H9 (cell line): ENCODE measurements around the gene CDK8. TPM values are rescaled to one million over a fixed set of nuclear protein-coding genes. Genes with fewer than 3 reads are reported as not detected.

Source experiments
- DNase-seq: peaks from one replicate; pipeline ENCODE4 v3.0.0-alpha.2; 2017
- H2AFZ ChIP-seq: one replicate; pipeline ENCODE4 v1.6.1; 2013; ENCODE audit warnings: mild to moderate bottlenecking, low read length, control low read depth, moderate library complexity
- H2AK5ac ChIP-seq: 2 replicates; pipeline ENCODE4 v1.6.1; 2013; ENCODE audit warnings: low read length, control low read depth, mixed read lengths; ENCODE audit not compliant: insufficient read length
- H2BK120ac ChIP-seq: one replicate; pipeline ENCODE4 v1.6.1; 2013; ENCODE audit warnings: low read depth, mild to moderate bottlenecking, low read length, control low read depth, inconsistent platforms; ENCODE audit not compliant: poor library complexity, severe bottlenecking
- H2BK12ac ChIP-seq: 2 replicates; pipeline ENCODE4 v1.6.1; 2013; ENCODE audit warnings: low read length, control low read depth, mixed read lengths, low read depth; ENCODE audit not compliant: insufficient read length
- H2BK15ac ChIP-seq: 2 replicates; pipeline ENCODE4 v1.6.1; 2013; ENCODE audit warnings: low read depth, low read length, control low read depth
- H2BK20ac ChIP-seq: one replicate; pipeline ENCODE4 v1.6.1; 2013; ENCODE audit warnings: low read depth, mild to moderate bottlenecking, low read length, control low read depth, inconsistent platforms; ENCODE audit not compliant: poor library complexity, severe bottlenecking
- H2BK5ac ChIP-seq: 2 replicates; pipeline ENCODE4 v1.6.1; 2013; ENCODE audit warnings: low read length, control low read depth, mixed read lengths; ENCODE audit not compliant: insufficient read length
- H3K14ac ChIP-seq: 2 replicates; pipeline ENCODE4 v1.6.1; 2013; ENCODE audit warnings: low read length, control low read depth; ENCODE audit not compliant: insufficient read depth
- H3K18ac ChIP-seq: 2 replicates; pipeline ENCODE4 v1.6.1; 2013; ENCODE audit warnings: low read depth, mild to moderate bottlenecking, mixed read lengths, low read length, control low read depth; ENCODE audit not compliant: insufficient read length
- H3K23ac ChIP-seq: 2 replicates; pipeline ENCODE4 v1.6.1; 2013; ENCODE audit warnings: low read length, control low read depth, mixed read lengths, low read depth; ENCODE audit not compliant: insufficient read length
- H3K23me2 ChIP-seq: 2 replicates; pipeline ENCODE4 v1.6.1; 2013; ENCODE audit warnings: low read depth, mild to moderate bottlenecking, mixed read lengths, low read length, control low read depth; ENCODE audit not compliant: insufficient read length, poor library complexity, severe bottlenecking
- H3K27ac ChIP-seq: 2 replicates; pipeline ENCODE4 v1.5.1; 2013; ENCODE audit warnings: low read length, control low read depth, mixed read lengths, low read depth; ENCODE audit not compliant: insufficient read length
- H3K27me3 ChIP-seq: 2 replicates; pipeline ENCODE4 v1.6.1; 2013; ENCODE audit warnings: low read length, control low read depth, inconsistent platforms; ENCODE audit not compliant: insufficient read depth
- H3K4ac ChIP-seq: 2 replicates; pipeline ENCODE4 v1.6.1; 2013; ENCODE audit warnings: low read depth, mild to moderate bottlenecking, control low read depth, inconsistent platforms, low read length, moderate library complexity
- H3K4me1 ChIP-seq: 2 replicates; pipeline ENCODE4 v1.6.1; 2013; ENCODE audit warnings: low read length, control low read depth, inconsistent platforms; ENCODE audit not compliant: insufficient read depth
- H3K4me2 ChIP-seq: 2 replicates; pipeline ENCODE4 v1.6.1; 2013; ENCODE audit warnings: low read length, control low read depth, mixed read lengths; ENCODE audit not compliant: insufficient read length, insufficient read depth
- H3K56ac ChIP-seq: 2 replicates; pipeline ENCODE4 v1.6.1; 2013; ENCODE audit warnings: low read depth, mild to moderate bottlenecking, mixed read lengths, low read length, control low read depth; ENCODE audit not compliant: insufficient read length
- H3K79me1 ChIP-seq: 2 replicates; pipeline ENCODE4 v1.6.1; 2013; ENCODE audit warnings: low read depth, mild to moderate bottlenecking, moderate library complexity, low read length, control low read depth, inconsistent platforms; ENCODE audit not compliant: insufficient read depth, poor library complexity, severe bottlenecking
- H3K79me2 ChIP-seq: 2 replicates; pipeline ENCODE4 v1.6.1; 2013; ENCODE audit warnings: low read length, control low read depth, inconsistent platforms; ENCODE audit not compliant: insufficient read depth
- H3K9ac ChIP-seq: 2 replicates; pipeline ENCODE4 v1.6.1; 2013; ENCODE audit warnings: low read length, control low read depth, mixed read lengths; ENCODE audit not compliant: insufficient read length; ENCODE audit errors: extremely low read depth
- H3K9me3 ChIP-seq: one replicate; pipeline ENCODE4 v1.6.1; 2013; ENCODE audit warnings: low read depth, low read length, inconsistent platforms; ENCODE audit not compliant: control insufficient read depth
- H3T11ph ChIP-seq: one replicate; pipeline ENCODE4 v1.6.1; 2013; ENCODE audit warnings: mild to moderate bottlenecking, low read length, control low read depth, inconsistent platforms
- H4K20me1 ChIP-seq: one replicate; pipeline ENCODE4 v1.6.1; 2013; ENCODE audit not compliant: control insufficient read depth, insufficient read length, insufficient read depth
- H4K5ac ChIP-seq: 2 replicates; pipeline ENCODE4 v1.6.1; 2013; ENCODE audit warnings: low read depth, mild to moderate bottlenecking, mixed read lengths, low read length, control low read depth; ENCODE audit not compliant: insufficient read length
- H4K8ac ChIP-seq: replicated peaks from 2 replicates; pipeline ENCODE4 v1.6.1; 2013; ENCODE audit warnings: low read length, control low read depth, mixed read lengths, low read depth; ENCODE audit not compliant: insufficient read length
- H4K91ac ChIP-seq: 2 replicates; pipeline ENCODE4 v1.6.1; 2013; ENCODE audit warnings: low read depth, mild to moderate bottlenecking, moderate library complexity, mixed read lengths, low read length, control low read depth; ENCODE audit not compliant: insufficient read length
- H3K27ac Mint-ChIP-seq, 3 experiments: 2 replicates in 2 of 3; 3 replicates in 1 of 3; pipeline ENCODE4 v1.8.0; 2020 to 2021; ENCODE audit warnings: mixed read lengths in 3 of 3, mild to moderate bottlenecking in 1 of 3, moderate library complexity in 1 of 3
- H3K27me3 Mint-ChIP-seq: 2 replicates; pipeline ENCODE4 v1.8.0; 2021; ENCODE audit warnings: low read depth, mild to moderate bottlenecking, moderate library complexity, mixed read lengths
- H3K36me3 Mint-ChIP-seq, 3 experiments: 2 replicates in 2 of 3; 3 replicates in 1 of 3; pipeline ENCODE4 v1.8.0; 2020 to 2021; ENCODE audit warnings: low read depth in 3 of 3, mixed read lengths in 3 of 3; ENCODE audit not compliant: insufficient read depth in 1 of 3
- H3K4me1 Mint-ChIP-seq, 2 experiments: 2 replicates each; pipeline ENCODE4 v1.8.0; 2020; ENCODE audit warnings: mixed read lengths in 2 of 2
- H3K4me3 Mint-ChIP-seq, 2 experiments: 2 replicates in 1 of 2; 3 replicates in 1 of 2; pipeline ENCODE4 v1.8.0; 2020 to 2021; ENCODE audit warnings: mild to moderate bottlenecking in 2 of 2, mixed read lengths in 2 of 2, moderate library complexity in 1 of 2
- H3K9me3 Mint-ChIP-seq, 2 experiments: 2 replicates in 1 of 2; 3 replicates in 1 of 2; pipeline ENCODE4 v1.8.0; 2020; ENCODE audit warnings: mild to moderate bottlenecking in 2 of 2, mixed read lengths in 2 of 2, moderate library complexity in 1 of 2
- WGBS: extraction: QIAGEN DNeasy Blood & Tissue Kit; methylation state at CpG from one replicate; pipeline ENCODE4 v1.1.7; 2013; ENCODE audit warnings: missing lambda C conversion rate, low lambda C conversion rate, mixed read lengths; ENCODE audit not compliant: insufficient read length; ENCODE audit errors: extremely low coverage; 5-methylcytosine and 5-hydroxymethylcytosine counted together
- total RNA-seq: library from RNA; stranded (reverse); gene quantifications from 2 replicates; pipeline ENCODE4 v1.2.1, GENCODE V29; 2021
- TF ChIP-seq, protein P1 (sequence below): fragments of 200-600 bp; sonication (generic); conservative IDR thresholded peaks from 3 replicates; pipeline ENCODE4 v1.8.0; 2021; ENCODE audit warnings: antibody characterized with exemption, mild to moderate bottlenecking

The CDK8 gene
- total RNA-seq, 1 experiment from 2014 or later, result 18.1 TPM

DNA sequence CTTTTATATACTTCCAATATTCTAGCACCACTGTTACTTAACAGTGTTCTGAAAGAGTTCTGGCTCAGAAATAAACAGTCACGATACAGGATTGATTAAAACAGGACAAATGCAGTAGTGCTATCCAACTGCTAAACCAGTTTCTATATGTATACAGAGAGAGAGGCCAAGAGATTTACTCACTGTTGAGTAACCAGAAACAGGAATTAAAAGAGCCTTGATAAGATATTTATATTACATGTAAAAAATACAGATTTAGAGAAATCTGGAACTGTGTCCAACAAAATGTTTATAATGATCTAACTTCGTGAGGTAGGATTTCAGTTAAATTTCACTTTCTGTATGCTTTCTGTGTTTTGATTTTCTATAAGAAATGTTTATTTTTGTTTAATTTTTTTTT is 116.6 kb downstream of the CDK8 start:
- 0 out of 4 replicates have a peak, but pooled peaks cover 0 to 3% of the 10 kb centered on the region in 2 experiments for H3K4me1 Mint-ChIP-seq
- H4K5ac ChIP-seq, result no peak overlapping the region
- WGBS, result no CpG with 5 or more reads among the region's 2 CpGs

More for the DNA sequence above, 116.6 kb downstream of the CDK8 start:
- H2BK120ac ChIP-seq, result no peak overlapping the region
- no peak overlapping the region for H3T11ph ChIP-seq
- DNase-seq, result no peak
- Mint-ChIP-seq H3K27ac (no peak overlapping the region), H3K9me3 (no peaks in the 10 kb centered on the region), H3K4me3 (no peak overlapping the region), H3K36me3 (no peaks in the 10 kb centered on the region; a peak in 1 of 7 replicates), H3K27me3 (no peaks in the 10 kb centered on the region)
- H3K56ac ChIP-seq, result no peak overlapping the region
- H4K8ac ChIP-seq, result no peak overlapping the region
- H3K14ac ChIP-seq, result no peak overlapping the region
- no peak overlapping the region for H2BK15ac ChIP-seq
- no peak overlapping the region for H4K91ac ChIP-seq
- no peaks in the 10 kb centered on the region for H3K9me3 ChIP-seq
- H3K4me1 ChIP-seq, result no peaks in the 10 kb centered on the region
- no peaks in the 10 kb centered on the region for H3K27me3 ChIP-seq
- no peak overlapping the region for H2AFZ ChIP-seq
- H3K23me2 ChIP-seq, result no peaks in the 10 kb centered on the region
- no peak overlapping the region for H2BK20ac ChIP-seq
- H3K23ac ChIP-seq, result no peak overlapping the region
- H3K4ac ChIP-seq, result no peak overlapping the region
- H2AK5ac ChIP-seq, result no peak overlapping the region
- no peak overlapping the region for H2BK5ac ChIP-seq
- H3K4me2 ChIP-seq, result no peak overlapping the region
- no peaks in the 10 kb centered on the region for H3K79me2 ChIP-seq
- H4K20me1 ChIP-seq, result no peaks in the 10 kb centered on the region
- no peak overlapping the region for H3K18ac ChIP-seq
- no peak overlapping the region for H2BK12ac ChIP-seq
- no peak overlapping the region for H3K27ac ChIP-seq
- H3K9ac ChIP-seq, result no peak overlapping the region
- TF ChIP-seq, protein P1, sequence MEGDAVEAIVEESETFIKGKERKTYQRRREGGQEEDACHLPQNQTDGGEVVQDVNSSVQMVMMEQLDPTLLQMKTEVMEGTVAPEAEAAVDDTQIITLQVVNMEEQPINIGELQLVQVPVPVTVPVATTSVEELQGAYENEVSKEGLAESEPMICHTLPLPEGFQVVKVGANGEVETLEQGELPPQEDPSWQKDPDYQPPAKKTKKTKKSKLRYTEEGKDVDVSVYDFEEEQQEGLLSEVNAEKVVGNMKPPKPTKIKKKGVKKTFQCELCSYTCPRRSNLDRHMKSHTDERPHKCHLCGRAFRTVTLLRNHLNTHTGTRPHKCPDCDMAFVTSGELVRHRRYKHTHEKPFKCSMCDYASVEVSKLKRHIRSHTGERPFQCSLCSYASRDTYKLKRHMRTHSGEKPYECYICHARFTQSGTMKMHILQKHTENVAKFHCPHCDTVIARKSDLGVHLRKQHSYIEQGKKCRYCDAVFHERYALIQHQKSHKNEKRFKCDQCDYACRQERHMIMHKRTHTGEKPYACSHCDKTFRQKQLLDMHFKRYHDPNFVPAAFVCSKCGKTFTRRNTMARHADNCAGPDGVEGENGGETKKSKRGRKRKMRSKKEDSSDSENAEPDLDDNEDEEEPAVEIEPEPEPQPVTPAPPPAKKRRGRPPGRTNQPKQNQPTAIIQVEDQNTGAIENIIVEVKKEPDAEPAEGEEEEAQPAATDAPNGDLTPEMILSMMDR, result no peak
- H3K79me1 ChIP-seq, result no peaks in the 10 kb centered on the region
